Thoracic aorta (tissue), 2 donors: ENCODE results near the gene OXGR1. TPM values are rescaled to one million over a fixed set of nuclear protein-coding genes. Genes with fewer than 3 reads are reported as not detected.

Experiments
- ATAC-seq: fragments of 150-250 bp; one replicate; pipeline ENCODE4 v1.8.0; 2017; ENCODE audit warnings: low read depth; ENCODE audit not compliant: insufficient number of reproducible peaks, low FRiP score
- DNase-seq: peaks from one replicate; pipeline ENCODE4 v3.0.0-alpha.2; 2020; ENCODE audit warnings: low spot score
- H3K27ac ChIP-seq, 2 donors: fragments of 200-600 bp; sonication (generic); 1 replicate in 1 of 2; 2 replicates in 1 of 2; pipeline ENCODE4 v1.5.1; 2016; ENCODE audit warnings: mild to moderate bottlenecking in 2 of 2, moderate library complexity in 2 of 2
- H3K27me3 ChIP-seq: fragments of 200-600 bp; sonication (generic); replicated peaks from 2 replicates; pipeline ENCODE4 v1.6.0; 2016; ENCODE audit warnings: mild to moderate bottlenecking; ENCODE audit not compliant: insufficient read depth
- H3K36me3 ChIP-seq: fragments of 200-600 bp; sonication (generic); one replicate; pipeline ENCODE4 v1.5.1; 2016
- H3K4me1 ChIP-seq, 2 donors: fragments of 200-600 bp; sonication (generic); 1 replicate in 1 of 2; 2 replicates in 1 of 2; pipeline versions ENCODE4 v1.5.1 to v1.6.0; 2016; ENCODE audit warnings: low read depth in 2 of 2, mild to moderate bottlenecking in 1 of 2; ENCODE audit not compliant: control insufficient read depth in 1 of 2
- H3K4me3 ChIP-seq: fragments of 200-600 bp; sonication (generic); 2 replicates; pipeline ENCODE4 v1.5.1; 2016; ENCODE audit warnings: mild to moderate bottlenecking
- H3K9me3 ChIP-seq: fragments of 200-600 bp; sonication (generic); 2 replicates; pipeline ENCODE4 v1.5.1; 2016
- CTCF ChIP-seq: fragments of 200-600 bp; sonication (generic); IDR thresholded peaks from one replicate; pipeline ENCODE4 v1.5.1; 2019; ENCODE audit warnings: antibody characterized with exemption
- total RNA-seq, 2 donors: library from RNA; depleted of rRNA; stranded (reverse); fragments of >200 nt; gene quantifications; one replicate each; pipeline versions ENCODE4 v1.1.0 to v1.2.3, GENCODE V29; 2016

OXGR1 gene
- total RNA-seq, 2 donors from 2014 or later: not detected

GRCh38 chr13:97015661-97016350 is 21.5 kb upstream of the OXGR1 start:
- TF ChIP-seq CTCF: no peak
- ATAC-seq: no peak
- Histone ChIP-seq H3K36me3 (no peaks in the 10 kb centered on the region), H3K4me3 (no peak overlapping the region), H3K27me3 (no peaks in the 10 kb centered on the region), H3K4me1 (peaks cover 0 to 4% of the 10 kb centered on the region in 2 donors), H3K27ac (no peak overlapping the region), H3K9me3 (no peaks in the 10 kb centered on the region)
- DNase-seq: no peak

- H3K36me3 ChIP-seq: no peaks in the 10 kb centered on the region
- no peaks in the 10 kb centered on the region for H3K4me1 ChIP-seq
- H3K4me3 ChIP-seq: no peak overlapping the region
- DNase-seq: no peak
- no peak for ATAC-seq
- no peaks in the 10 kb centered on the region for H3K27me3 ChIP-seq
- TF ChIP-seq CTCF: no peak
- no peaks in the 10 kb centered on the region for H3K9me3 ChIP-seq
- no peak overlapping the region for H3K27ac ChIP-seq
Observed at GRCh38 chr13:97012251-97013048, 18.2 kb upstream of the OXGR1 start.

- Histone ChIP-seq H3K4me3 (no peak overlapping the region), H3K4me1 (no peaks in the 10 kb centered on the region), H3K27me3 (no peaks in the 10 kb centered on the region), H3K27ac (no peak overlapping the region), H3K36me3 (no peaks in the 10 kb centered on the region), H3K9me3 (no peaks in the 10 kb centered on the region)
- TF ChIP-seq CTCF: no peak
- no peak for DNase-seq
- no peak for ATAC-seq
Observed at GRCh38 chr13:97011446-97012131, 17.3 kb upstream of the OXGR1 start.

- H3K4me1 ChIP-seq: no peaks in the 10 kb centered on the region
- H3K4me3 ChIP-seq: no peak overlapping the region
- ATAC-seq: no peak
- DNase-seq: no peak
- no peaks in the 10 kb centered on the region for H3K9me3 ChIP-seq
- H3K27me3 ChIP-seq: no peaks in the 10 kb centered on the region
- TF ChIP-seq CTCF: no peak
- no peak overlapping the region for H3K27ac ChIP-seq
- H3K36me3 ChIP-seq: no peaks in the 10 kb centered on the region
Observed at GRCh38 chr13:97008643-97009042, 14.4 kb upstream of the OXGR1 start.

- no peaks in the 10 kb centered on the region for H3K9me3 ChIP-seq
- ATAC-seq (no peak), DNase-seq (no peak)
- H3K36me3 ChIP-seq: no peaks in the 10 kb centered on the region
- H3K27me3 ChIP-seq: no peaks in the 10 kb centered on the region
- no peak for TF ChIP-seq CTCF
- H3K4me1 ChIP-seq: no peaks in the 10 kb centered on the region
- no peak overlapping the region for H3K27ac ChIP-seq
- no peak overlapping the region for H3K4me3 ChIP-seq
Observed at GRCh38 chr13:97005625-97006262, 11.5 kb upstream of the OXGR1 start.
